ENCODE data around the gene PTGES2. TPM values are rescaled to one million over a fixed set of nuclear protein-coding genes. Genes with fewer than 3 reads are reported as not detected.

The PTGES2 gene
- total and polyA plus RNA-seq, 2 experiments from 2014 or later, result 59.7 to 124 TPM

DNA sequence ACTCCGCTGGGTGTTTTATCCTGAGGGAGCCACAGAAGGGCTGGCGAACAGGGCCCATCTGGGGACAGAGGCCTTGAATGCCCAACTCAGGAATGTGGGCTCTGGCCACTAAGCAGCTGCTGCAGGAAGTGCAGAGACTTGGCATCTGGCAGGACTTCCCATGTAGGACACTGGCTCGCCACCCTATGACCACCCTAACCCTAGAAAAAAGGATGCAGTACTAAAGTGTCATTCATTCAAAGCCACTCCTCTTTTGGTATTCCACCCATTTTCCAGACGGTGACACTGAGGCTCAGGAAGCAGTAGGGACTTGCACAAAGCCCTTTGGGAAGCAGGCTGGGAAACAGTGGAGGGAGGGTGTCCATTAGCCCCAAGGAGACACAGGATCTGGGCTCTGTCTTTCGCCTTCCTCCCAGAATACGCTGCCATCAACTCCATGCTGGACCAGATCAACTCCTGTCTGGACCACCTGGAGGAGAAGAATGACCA is 35.5 kb upstream of the PTGES2 start:
- Histone ChIP-seq H3K4me3 (no peak overlapping the region), H3K4me2 (no peak overlapping the region), H3K27me3 (ENCODE audit: insufficient read depth) (no peaks in the 10 kb centered on the region), H3F3A (replicated peaks; ENCODE audit: low read depth) (peaks cover 4% of the 10 kb centered on the region; the same call in 1 of the 2 replicates), H2AFZ (no peak overlapping the region), H3K27ac (ENCODE audit: low read depth) (no peak overlapping the region), H3K9me2 (ENCODE audit: insufficient read depth) (no peaks in the 10 kb centered on the region), H3K79me2 (replicated peaks; ENCODE audit: insufficient read depth) (no peaks in the 10 kb centered on the region), H3K4me1 (ENCODE audit: insufficient read depth) (peaks cover 4% of the 10 kb centered on the region; the same call in 1 of the 2 replicates), H3K36me3 (ENCODE audit: insufficient read depth) (0 out of 2 replicates have a peak, but pooled peaks cover 3% of the 10 kb centered on the region), H4K20me1 (replicated peaks; ENCODE audit: insufficient read depth) (0 out of 2 replicates have a peak, but pooled peaks cover 5% of the 10 kb centered on the region)
- peaks cover 3% of the 10 kb centered on the region for H3K27me3 Mint-ChIP-seq (ENCODE audit: insufficient read depth, low read depth, poor library complexity)
- ATAC-seq (no peak), DNase-seq (ENCODE audit: low spot score) (no peak)
- H3K27ac Mint-ChIP-seq, result no peak overlapping the region
- no peaks in the 10 kb centered on the region for H3K9me3 Mint-ChIP-seq
- H3K4me1 Mint-ChIP-seq, result peaks cover 4% of the 10 kb centered on the region; the same call in 2 of the 3 replicates
- H3K4me3 Mint-ChIP-seq, result no peak overlapping the region
- peaks cover 31% of the 10 kb centered on the region for H3K36me3 Mint-ChIP-seq (ENCODE audit: low read depth)
- TF ChIP-seq EZH2phosphoT487 (IDR thresholded peaks at IDR 0.05; ENCODE audit: unreplicated experiment), result no peak

DNA sequence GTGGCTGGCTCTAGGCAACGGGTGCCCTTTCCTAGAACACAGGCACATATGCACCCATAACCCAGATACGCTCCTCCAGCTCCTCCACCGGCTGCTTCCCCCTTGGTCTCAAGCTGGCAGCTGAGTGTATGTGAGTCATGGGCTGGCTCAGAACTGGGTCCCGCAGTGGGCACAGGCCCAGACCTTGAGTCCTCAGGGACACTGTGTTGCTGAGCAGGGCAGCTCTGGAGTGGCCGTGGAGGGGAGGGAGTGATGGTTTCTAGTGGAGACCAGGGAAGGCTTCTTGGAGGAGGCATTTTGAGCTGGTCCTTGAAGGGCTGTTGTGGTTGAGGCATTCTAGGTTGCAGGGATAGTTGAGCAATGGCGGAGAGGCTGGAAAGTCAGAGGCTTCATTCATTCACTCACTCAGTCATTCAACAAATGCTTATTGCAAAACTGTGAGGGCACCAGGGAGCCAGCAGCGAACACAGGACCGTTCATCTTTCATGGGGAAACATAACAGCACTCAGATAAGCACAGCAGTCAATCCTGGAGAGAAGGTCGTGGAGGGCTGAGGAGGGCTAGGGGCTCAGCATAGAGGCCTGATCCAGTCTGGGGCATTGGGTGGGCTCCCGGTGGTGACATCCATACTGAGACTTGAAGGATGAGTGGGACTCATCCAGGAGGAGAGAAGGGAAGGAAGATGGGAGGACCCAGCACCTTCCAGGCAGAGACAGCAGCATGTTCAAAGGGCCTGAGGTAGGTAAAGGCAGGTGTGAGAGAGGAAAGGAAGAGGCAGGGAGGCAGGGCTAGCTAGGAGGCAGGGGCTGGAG is 34.9 kb upstream of the PTGES2 start:
- H3K27ac ChIP-seq (ENCODE audit: low read depth), result no peak overlapping the region
- Mint-ChIP-seq H3K4me1 (peaks cover 4% of the 10 kb centered on the region; the same call in 2 of the 3 replicates), H3K27ac (0 out of 2 replicates have a peak overlapping the region, but pooled peaks have one; percentile 10), H3K27me3 (ENCODE audit: insufficient read depth, low read depth, poor library complexity) (peaks cover 3% of the 10 kb centered on the region), H3K9me3 (no peaks in the 10 kb centered on the region), H3K36me3 (ENCODE audit: low read depth) (peaks cover 31% of the 10 kb centered on the region), H3K4me3 (peak overlapping the region; percentile 11; the same call in 1 of the 3 replicates)
- H3K4me1 ChIP-seq (ENCODE audit: insufficient read depth), result peaks cover 4% of the 10 kb centered on the region; the same call in 1 of the 2 replicates
- no peak for DNase-seq (ENCODE audit: low spot score)
- peaks cover 4% of the 10 kb centered on the region; the same call in 1 of the 2 replicates for H3F3A ChIP-seq (replicated peaks; ENCODE audit: low read depth)
- no peak overlapping the region for H3K4me2 ChIP-seq
- 0 out of 2 replicates have a peak, but pooled peaks cover 3% of the 10 kb centered on the region for H3K36me3 ChIP-seq (ENCODE audit: insufficient read depth)
- no peaks in the 10 kb centered on the region for H3K9me2 ChIP-seq (ENCODE audit: insufficient read depth)
- no peak overlapping the region for H3K4me3 ChIP-seq
- H3K27me3 ChIP-seq (ENCODE audit: insufficient read depth), result no peaks in the 10 kb centered on the region
- H3K79me2 ChIP-seq (replicated peaks; ENCODE audit: insufficient read depth), result no peaks in the 10 kb centered on the region
- ATAC-seq, result no peak
- H2AFZ ChIP-seq, result no peak overlapping the region
- 0 out of 2 replicates have a peak, but pooled peaks cover 5% of the 10 kb centered on the region for H4K20me1 ChIP-seq (replicated peaks; ENCODE audit: insufficient read depth)
- TF ChIP-seq, protein P1, sequence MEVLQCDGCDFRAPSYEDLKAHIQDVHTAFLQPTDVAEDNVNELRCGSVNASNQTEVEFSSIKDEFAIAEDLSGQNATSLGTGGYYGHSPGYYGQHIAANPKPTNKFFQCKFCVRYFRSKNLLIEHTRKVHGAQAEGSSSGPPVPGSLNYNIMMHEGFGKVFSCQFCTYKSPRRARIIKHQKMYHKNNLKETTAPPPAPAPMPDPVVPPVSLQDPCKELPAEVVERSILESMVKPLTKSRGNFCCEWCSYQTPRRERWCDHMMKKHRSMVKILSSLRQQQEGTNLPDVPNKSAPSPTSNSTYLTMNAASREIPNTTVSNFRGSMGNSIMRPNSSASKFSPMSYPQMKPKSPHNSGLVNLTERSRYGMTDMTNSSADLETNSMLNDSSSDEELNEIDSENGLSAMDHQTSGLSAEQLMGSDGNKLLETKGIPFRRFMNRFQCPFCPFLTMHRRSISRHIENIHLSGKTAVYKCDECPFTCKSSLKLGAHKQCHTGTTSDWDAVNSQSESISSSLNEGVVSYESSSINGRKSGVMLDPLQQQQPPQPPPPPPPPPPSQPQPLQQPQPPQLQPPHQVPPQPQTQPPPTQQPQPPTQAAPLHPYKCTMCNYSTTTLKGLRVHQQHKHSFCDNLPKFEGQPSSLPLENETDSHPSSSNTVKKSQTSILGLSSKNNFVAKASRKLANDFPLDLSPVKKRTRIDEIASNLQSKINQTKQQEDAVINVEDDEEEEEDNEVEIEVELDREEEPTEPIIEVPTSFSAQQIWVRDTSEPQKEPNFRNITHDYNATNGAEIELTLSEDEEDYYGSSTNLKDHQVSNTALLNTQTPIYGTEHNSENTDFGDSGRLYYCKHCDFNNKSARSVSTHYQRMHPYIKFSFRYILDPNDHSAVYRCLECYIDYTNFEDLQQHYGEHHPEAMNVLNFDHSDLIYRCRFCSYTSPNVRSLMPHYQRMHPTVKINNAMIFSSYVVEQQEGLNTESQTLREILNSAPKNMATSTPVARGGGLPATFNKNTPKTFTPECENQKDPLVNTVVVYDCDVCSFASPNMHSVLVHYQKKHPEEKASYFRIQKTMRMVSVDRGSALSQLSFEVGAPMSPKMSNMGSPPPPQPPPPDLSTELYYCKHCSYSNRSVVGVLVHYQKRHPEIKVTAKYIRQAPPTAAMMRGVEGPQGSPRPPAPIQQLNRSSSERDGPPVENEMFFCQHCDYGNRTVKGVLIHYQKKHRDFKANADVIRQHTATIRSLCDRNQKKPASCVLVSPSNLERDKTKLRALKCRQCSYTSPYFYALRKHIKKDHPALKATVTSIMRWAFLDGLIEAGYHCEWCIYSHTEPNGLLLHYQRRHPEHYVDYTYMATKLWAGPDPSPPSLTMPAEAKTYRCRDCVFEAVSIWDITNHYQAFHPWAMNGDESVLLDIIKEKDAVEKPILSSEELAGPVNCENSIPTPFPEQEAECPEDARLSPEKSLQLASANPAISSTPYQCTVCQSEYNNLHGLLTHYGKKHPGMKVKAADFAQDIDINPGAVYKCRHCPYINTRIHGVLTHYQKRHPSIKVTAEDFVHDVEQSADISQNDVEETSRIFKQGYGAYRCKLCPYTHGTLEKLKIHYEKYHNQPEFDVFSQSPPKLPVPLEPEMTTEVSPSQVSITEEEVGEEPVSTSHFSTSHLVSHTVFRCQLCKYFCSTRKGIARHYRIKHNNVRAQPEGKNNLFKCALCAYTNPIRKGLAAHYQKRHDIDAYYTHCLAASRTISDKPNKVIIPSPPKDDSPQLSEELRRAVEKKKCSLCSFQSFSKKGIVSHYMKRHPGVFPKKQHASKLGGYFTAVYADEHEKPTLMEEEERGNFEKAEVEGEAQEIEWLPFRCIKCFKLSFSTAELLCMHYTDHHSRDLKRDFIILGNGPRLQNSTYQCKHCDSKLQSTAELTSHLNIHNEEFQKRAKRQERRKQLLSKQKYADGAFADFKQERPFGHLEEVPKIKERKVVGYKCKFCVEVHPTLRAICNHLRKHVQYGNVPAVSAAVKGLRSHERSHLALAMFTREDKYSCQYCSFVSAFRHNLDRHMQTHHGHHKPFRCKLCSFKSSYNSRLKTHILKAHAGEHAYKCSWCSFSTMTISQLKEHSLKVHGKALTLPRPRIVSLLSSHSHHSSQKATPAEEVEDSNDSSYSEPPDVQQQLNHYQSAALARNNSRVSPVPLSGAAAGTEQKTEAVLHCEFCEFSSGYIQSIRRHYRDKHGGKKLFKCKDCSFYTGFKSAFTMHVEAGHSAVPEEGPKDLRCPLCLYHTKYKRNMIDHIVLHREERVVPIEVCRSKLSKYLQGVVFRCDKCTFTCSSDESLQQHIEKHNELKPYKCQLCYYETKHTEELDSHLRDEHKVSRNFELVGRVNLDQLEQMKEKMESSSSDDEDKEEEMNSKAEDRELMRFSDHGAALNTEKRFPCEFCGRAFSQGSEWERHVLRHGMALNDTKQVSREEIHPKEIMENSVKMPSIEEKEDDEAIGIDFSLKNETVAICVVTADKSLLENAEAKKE (CRISPR knock-in tag; IDR thresholded peaks at IDR 0.05), result no peak
- TF ChIP-seq NANOG (IDR thresholded peaks at IDR 0.05; ENCODE audit: borderline replicate concordance) (no peak), ZNF114 (CRISPR knock-in tag; IDR thresholded peaks at IDR 0.05) (no peak), EZH2 (IDR thresholded peaks at IDR 0.05; ENCODE audit: low read depth, unreplicated experiment) (no peak), POLR2AphosphoS5 (IDR thresholded peaks at IDR 0.05; ENCODE audit: low read depth) (no peak), EZH2phosphoT487 (IDR thresholded peaks at IDR 0.05; ENCODE audit: unreplicated experiment) (no peak), STAT1 (IDR thresholded peaks at IDR 0.05; ENCODE audit: unreplicated experiment) (no peak), ZNF331 (CRISPR knock-in tag; IDR thresholded peaks at IDR 0.05; ENCODE audit: low read depth) (no peak), JUNB (IDR thresholded peaks at IDR 0.05; ENCODE audit: unreplicated experiment) (no peak)
- TF ChIP-seq, protein P2, sequence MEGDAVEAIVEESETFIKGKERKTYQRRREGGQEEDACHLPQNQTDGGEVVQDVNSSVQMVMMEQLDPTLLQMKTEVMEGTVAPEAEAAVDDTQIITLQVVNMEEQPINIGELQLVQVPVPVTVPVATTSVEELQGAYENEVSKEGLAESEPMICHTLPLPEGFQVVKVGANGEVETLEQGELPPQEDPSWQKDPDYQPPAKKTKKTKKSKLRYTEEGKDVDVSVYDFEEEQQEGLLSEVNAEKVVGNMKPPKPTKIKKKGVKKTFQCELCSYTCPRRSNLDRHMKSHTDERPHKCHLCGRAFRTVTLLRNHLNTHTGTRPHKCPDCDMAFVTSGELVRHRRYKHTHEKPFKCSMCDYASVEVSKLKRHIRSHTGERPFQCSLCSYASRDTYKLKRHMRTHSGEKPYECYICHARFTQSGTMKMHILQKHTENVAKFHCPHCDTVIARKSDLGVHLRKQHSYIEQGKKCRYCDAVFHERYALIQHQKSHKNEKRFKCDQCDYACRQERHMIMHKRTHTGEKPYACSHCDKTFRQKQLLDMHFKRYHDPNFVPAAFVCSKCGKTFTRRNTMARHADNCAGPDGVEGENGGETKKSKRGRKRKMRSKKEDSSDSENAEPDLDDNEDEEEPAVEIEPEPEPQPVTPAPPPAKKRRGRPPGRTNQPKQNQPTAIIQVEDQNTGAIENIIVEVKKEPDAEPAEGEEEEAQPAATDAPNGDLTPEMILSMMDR (conservative IDR thresholded peaks at IDR 0.05; ENCODE audit: low read depth in 2 of 2), result no peak
- TF ChIP-seq, protein P3, sequence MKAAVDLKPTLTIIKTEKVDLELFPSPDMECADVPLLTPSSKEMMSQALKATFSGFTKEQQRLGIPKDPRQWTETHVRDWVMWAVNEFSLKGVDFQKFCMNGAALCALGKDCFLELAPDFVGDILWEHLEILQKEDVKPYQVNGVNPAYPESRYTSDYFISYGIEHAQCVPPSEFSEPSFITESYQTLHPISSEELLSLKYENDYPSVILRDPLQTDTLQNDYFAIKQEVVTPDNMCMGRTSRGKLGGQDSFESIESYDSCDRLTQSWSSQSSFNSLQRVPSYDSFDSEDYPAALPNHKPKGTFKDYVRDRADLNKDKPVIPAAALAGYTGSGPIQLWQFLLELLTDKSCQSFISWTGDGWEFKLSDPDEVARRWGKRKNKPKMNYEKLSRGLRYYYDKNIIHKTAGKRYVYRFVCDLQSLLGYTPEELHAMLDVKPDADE (IDR thresholded peaks at IDR 0.05), result no peak

All from GM23338 (cell line).